ENCODE data around the gene PEPD.

The PEPD gene

DNA sequence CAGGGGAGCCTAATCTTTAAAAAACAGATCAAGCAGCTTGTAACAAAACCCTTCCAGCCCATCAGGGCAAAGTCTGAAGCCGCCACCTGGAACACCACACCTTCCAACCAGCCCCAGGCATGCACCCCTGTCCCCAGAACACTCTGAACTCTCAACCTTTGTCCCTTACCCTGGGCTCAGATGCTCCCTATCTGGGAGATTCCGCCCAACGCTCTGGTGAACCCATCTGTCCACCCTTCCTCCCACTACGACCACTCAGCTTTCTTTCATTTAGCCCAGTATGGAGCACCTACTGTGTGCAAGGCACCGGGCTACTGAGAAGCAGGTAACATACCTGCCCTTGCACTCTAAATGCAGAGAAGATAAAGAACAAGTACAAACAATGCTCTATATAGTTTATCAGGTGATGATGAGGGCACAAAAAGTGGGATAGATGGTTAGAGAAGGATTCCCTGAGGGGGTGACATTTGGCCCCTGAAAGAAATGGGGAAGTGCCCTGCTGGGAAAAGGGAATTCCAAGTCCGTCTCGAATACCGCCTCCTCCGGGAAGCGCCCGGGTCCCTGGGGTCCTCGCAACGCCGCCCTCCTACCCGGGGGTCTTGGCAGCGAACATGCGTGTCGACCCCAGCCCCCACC lies 629 bp downstream of the PEPD start:
- Histone ChIP-seq H3K9me3 (ENCODE audit: control insufficient read depth in 1 of 2, low read length in 2 of 2) (no peaks in the 10 kb centered on the region), H3K27me3 (ENCODE audit: low read depth, low read length) (no peaks in the 10 kb centered on the region), H3K27ac (ENCODE audit: low read length) (peak overlapping the region; percentile 16), H3K36me3 (ENCODE audit: control insufficient read depth in 1 of 2, insufficient read depth in 2 of 2, low read length in 2 of 2) (no peaks in the 10 kb centered on the region), H3K4me1 (ENCODE audit: control insufficient read depth in 1 of 2, insufficient read depth in 2 of 2, low read length in 2 of 2) (peaks cover 8 to 25% of the 10 kb centered on the region in 2 donors), H3K4me3 (ENCODE audit: low read depth in 1 of 2, low read length in 2 of 2) (peak overlapping the region; percentile 85 to 98)

DNA sequence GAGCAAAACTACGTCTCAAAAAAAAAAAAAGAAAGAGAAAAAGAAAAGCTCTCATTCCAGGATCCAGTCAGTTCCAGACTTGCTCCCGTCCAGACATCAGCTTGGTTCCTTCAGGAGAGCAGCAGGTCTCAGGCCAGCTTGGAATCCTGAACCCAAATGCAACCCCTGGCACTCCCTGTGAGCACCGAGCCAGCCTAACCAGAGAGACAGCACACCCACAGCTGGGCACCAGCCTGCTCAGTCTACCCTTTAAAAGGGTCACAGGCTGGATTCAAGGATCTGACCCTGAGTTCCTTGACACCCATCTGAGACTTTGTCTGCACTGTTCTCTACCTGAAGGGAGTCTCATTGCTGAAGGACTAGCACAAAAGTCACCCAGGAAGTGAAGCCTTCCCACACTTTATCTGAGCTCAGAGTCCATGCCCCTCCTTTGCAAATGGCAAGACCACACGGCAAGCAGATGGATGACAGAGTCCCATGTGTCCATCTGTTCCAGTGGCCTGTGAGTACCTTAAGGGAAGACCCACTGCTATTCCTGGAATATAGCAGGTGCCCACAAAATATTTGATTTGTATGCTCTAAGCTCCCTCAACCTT lies 1.4 kb downstream of the PEPD start:
- no peaks in the 10 kb centered on the region for H3K27me3 ChIP-seq (ENCODE audit: low read depth, low read length)
- peaks cover 8 to 25% of the 10 kb centered on the region in 2 donors for H3K4me1 ChIP-seq (ENCODE audit: control insufficient read depth in 1 of 2, insufficient read depth in 2 of 2, low read length in 2 of 2)
- no peak overlapping the region for H3K27ac ChIP-seq (ENCODE audit: low read length)
- no peaks in the 10 kb centered on the region for H3K9me3 ChIP-seq (ENCODE audit: control insufficient read depth in 1 of 2, low read length in 2 of 2)
- H3K36me3 ChIP-seq (ENCODE audit: control insufficient read depth in 1 of 2, insufficient read depth in 2 of 2, low read length in 2 of 2): no peaks in the 10 kb centered on the region
- H3K4me3 ChIP-seq (ENCODE audit: low read depth in 1 of 2, low read length in 2 of 2): peak overlapping the region; percentile 85 to 98

DNA sequence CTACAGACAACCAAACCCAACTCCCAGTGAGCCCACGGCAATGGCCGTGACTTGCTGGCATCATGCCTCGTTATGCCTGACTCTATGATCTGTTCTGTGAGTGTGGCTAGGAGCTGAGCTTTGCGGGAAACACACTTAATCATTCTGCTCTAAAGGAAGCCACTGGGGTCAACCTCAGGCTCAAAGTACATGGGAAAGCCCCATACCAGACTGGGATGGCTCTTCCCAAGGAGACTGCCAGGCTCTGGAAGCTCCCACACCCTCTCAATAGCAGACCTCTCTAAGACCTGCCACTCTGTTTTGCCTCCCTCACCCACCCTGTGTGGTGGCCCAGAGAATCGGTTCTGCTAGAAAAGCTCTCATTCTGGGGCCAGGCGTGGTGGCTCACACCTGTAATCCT lies 2.2 kb downstream of the PEPD start:
- Histone ChIP-seq H3K9me3 (ENCODE audit: control insufficient read depth in 1 of 2, low read length in 2 of 2) (no peaks in the 10 kb centered on the region), H3K36me3 (ENCODE audit: control insufficient read depth in 1 of 2, insufficient read depth in 2 of 2, low read length in 2 of 2) (no peaks in the 10 kb centered on the region), H3K27me3 (ENCODE audit: low read depth, low read length) (no peaks in the 10 kb centered on the region), H3K4me1 (ENCODE audit: control insufficient read depth in 1 of 2, insufficient read depth in 2 of 2, low read length in 2 of 2) (peaks cover 8 to 25% of the 10 kb centered on the region in 2 donors), H3K4me3 (ENCODE audit: low read depth in 1 of 2, low read length in 2 of 2) (no peak overlapping the region), H3K27ac (ENCODE audit: low read length) (no peak overlapping the region)

DNA sequence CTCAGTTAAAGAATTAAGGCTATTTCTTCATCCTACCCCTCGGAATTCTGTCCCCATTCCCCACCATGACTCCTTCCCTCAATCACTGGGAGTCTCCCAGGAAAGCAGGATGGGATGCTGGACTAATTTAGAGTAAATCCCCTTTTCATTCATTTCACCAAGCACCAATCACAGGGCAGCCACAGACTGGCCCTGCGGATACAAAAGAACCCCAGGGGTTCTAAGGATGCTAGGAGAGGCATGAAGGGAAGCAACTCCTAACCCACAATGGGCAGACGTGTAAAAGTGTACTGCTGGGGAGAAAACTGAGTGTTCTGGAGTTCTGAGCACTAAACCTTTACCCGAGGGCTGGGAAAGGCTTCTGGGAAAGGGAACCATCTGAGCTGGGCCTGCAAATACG lies 3.0 kb downstream of the PEPD start:
- Histone ChIP-seq H3K4me1 (ENCODE audit: control insufficient read depth in 1 of 2, insufficient read depth in 2 of 2, low read length in 2 of 2) (peaks cover 8 to 25% of the 10 kb centered on the region in 2 donors), H3K36me3 (ENCODE audit: control insufficient read depth in 1 of 2, insufficient read depth in 2 of 2, low read length in 2 of 2) (no peaks in the 10 kb centered on the region), H3K9me3 (ENCODE audit: control insufficient read depth in 1 of 2, low read length in 2 of 2) (no peaks in the 10 kb centered on the region), H3K27me3 (ENCODE audit: low read depth, low read length) (no peaks in the 10 kb centered on the region), H3K27ac (ENCODE audit: low read length) (no peak overlapping the region), H3K4me3 (ENCODE audit: low read depth in 1 of 2, low read length in 2 of 2) (no peak overlapping the region)

- peaks cover 8 to 25% of the 10 kb centered on the region in 2 donors for H3K4me1 ChIP-seq (ENCODE audit: control insufficient read depth in 1 of 2, insufficient read depth in 2 of 2, low read length in 2 of 2)
- H3K27ac ChIP-seq (ENCODE audit: low read length): no peak overlapping the region
- H3K4me3 ChIP-seq (ENCODE audit: low read depth in 1 of 2, low read length in 2 of 2): no peak overlapping the region
Measured at GRCh38 chr19:33517922-33518321, 3.7 kb downstream of the PEPD start.

GRCh38 chr19:33515921-33516320 lies 5.7 kb downstream of the PEPD start:
- H3K4me1 ChIP-seq (ENCODE audit: control insufficient read depth in 1 of 2, insufficient read depth in 2 of 2, low read length in 2 of 2): peaks cover 7 to 9% of the 10 kb centered on the region in 2 donors
- H3K9me3 ChIP-seq (ENCODE audit: control insufficient read depth in 1 of 2, low read length in 2 of 2): no peaks in the 10 kb centered on the region
- no peak overlapping the region for H3K4me3 ChIP-seq (ENCODE audit: low read depth in 1 of 2, low read length in 2 of 2)
- peaks cover 0 to 17% of the 10 kb centered on the region in 2 donors for H3K36me3 ChIP-seq (ENCODE audit: control insufficient read depth in 1 of 2, insufficient read depth in 2 of 2, low read length in 2 of 2)
- H3K27me3 ChIP-seq (ENCODE audit: low read depth, low read length): no peaks in the 10 kb centered on the region
- H3K27ac ChIP-seq (ENCODE audit: low read length): no peak overlapping the region

More at GRCh38 chr19:33517922-33518321, 3.7 kb downstream of the PEPD start:
- H3K36me3 ChIP-seq (ENCODE audit: control insufficient read depth in 1 of 2, insufficient read depth in 2 of 2, low read length in 2 of 2): no peaks in the 10 kb centered on the region
- no peaks in the 10 kb centered on the region for H3K27me3 ChIP-seq (ENCODE audit: low read depth, low read length)
- no peaks in the 10 kb centered on the region for H3K9me3 ChIP-seq (ENCODE audit: control insufficient read depth in 1 of 2, low read length in 2 of 2)

DNA sequence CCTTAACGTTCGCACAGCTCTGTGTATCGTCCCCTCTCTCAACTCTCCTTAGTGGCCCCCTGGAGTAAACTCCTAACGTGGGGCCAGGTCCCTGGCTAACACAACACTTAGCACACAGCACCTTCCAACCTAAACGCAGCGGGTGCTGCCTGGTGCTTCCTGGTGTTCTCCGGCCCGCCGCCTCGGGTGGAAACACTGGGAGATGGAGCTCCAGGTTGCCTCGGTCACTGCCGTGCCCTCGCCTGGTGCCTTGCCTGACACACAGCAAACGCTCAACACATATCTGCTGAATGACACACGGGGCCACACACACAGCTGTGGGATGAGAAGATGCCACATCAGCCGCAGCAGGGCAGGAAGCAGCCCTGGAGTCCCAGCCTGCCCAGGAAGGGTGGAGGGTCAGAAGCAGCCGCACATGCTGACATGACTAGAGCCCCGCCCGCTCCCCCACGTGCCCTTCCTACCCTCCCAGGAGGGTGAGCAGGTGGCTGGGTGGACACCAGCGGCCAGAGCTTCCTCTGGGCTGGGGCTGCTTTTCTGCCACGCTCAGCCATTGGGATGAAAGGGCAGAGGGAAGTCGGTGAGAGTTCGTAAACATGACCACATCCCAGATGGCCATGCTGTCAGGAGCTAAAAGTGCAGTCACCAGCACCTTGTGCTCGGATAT lies 6.6 kb downstream of the PEPD start:
- Histone ChIP-seq H3K9me3 (ENCODE audit: control insufficient read depth in 1 of 2, low read length in 2 of 2) (no peaks in the 10 kb centered on the region), H3K4me1 (ENCODE audit: control insufficient read depth in 1 of 2, insufficient read depth in 2 of 2, low read length in 2 of 2) (peaks cover 0 to under 1% of the 10 kb centered on the region in 2 donors), H3K27me3 (ENCODE audit: low read depth, low read length) (no peaks in the 10 kb centered on the region), H3K36me3 (ENCODE audit: control insufficient read depth in 1 of 2, insufficient read depth in 2 of 2, low read length in 2 of 2) (peaks cover 0 to 24% of the 10 kb centered on the region in 2 donors), H3K4me3 (ENCODE audit: low read depth in 1 of 2, low read length in 2 of 2) (no peak overlapping the region), H3K27ac (ENCODE audit: low read length) (no peak overlapping the region)

- Histone ChIP-seq H3K9me3 (ENCODE audit: control insufficient read depth in 1 of 2, low read length in 2 of 2) (no peaks in the 10 kb centered on the region), H3K4me1 (ENCODE audit: control insufficient read depth in 1 of 2, insufficient read depth in 2 of 2, low read length in 2 of 2) (no peaks in the 10 kb centered on the region), H3K4me3 (ENCODE audit: low read depth in 1 of 2, low read length in 2 of 2) (no peak overlapping the region), H3K27me3 (ENCODE audit: low read depth, low read length) (no peaks in the 10 kb centered on the region), H3K27ac (ENCODE audit: low read length) (no peak overlapping the region), H3K36me3 (ENCODE audit: control insufficient read depth in 1 of 2, insufficient read depth in 2 of 2, low read length in 2 of 2) (peaks cover 0 to 32% of the 10 kb centered on the region in 2 donors)
Measured at GRCh38 chr19:33513424-33513823, 8.2 kb downstream of the PEPD start.

DNA sequence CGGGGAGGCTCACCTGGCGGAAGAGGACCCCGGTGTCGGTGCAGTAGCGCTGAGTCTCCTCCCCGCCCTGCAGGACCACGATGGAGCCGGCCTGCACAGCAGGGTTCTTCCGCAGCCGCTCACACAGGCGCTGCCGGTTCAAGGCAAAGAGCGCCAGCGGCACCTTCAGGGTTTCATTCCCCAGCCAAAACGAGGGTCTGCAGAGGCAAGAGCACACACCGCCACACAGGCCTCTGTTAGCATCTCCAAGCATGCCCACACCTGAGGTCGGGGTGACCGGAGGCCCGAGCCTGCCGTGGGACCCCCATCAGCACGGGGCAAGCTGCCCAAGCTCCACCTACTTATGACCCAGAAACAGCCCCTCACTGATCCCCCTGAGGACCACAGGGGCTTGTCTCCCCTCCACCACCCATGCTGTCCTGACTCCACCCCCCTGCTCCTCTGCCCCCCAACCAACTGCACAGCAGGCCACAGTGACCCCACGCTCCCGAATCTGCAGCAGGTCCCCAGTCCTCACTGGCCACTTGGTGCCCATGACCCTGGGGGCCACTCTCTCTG lies 8.9 kb downstream of the PEPD start:
- Histone ChIP-seq H3K27ac (ENCODE audit: low read length) (no peak overlapping the region), H3K36me3 (ENCODE audit: control insufficient read depth in 1 of 2, insufficient read depth in 2 of 2, low read length in 2 of 2) (peaks cover 0 to 32% of the 10 kb centered on the region in 2 donors), H3K4me3 (ENCODE audit: low read depth in 1 of 2, low read length in 2 of 2) (no peak overlapping the region), H3K9me3 (ENCODE audit: control insufficient read depth in 1 of 2, low read length in 2 of 2) (no peaks in the 10 kb centered on the region), H3K27me3 (ENCODE audit: low read depth, low read length) (no peaks in the 10 kb centered on the region), H3K4me1 (ENCODE audit: control insufficient read depth in 1 of 2, insufficient read depth in 2 of 2, low read length in 2 of 2) (no peaks in the 10 kb centered on the region)

- Histone ChIP-seq H3K9me3 (ENCODE audit: control insufficient read depth in 1 of 2, low read length in 2 of 2) (no peaks in the 10 kb centered on the region), H3K27ac (ENCODE audit: low read length) (no peak overlapping the region), H3K4me1 (ENCODE audit: control insufficient read depth in 1 of 2, insufficient read depth in 2 of 2, low read length in 2 of 2) (no peaks in the 10 kb centered on the region), H3K4me3 (ENCODE audit: low read depth in 1 of 2, low read length in 2 of 2) (no peak overlapping the region), H3K36me3 (ENCODE audit: control insufficient read depth in 1 of 2, insufficient read depth in 2 of 2, low read length in 2 of 2) (peaks cover 0 to 32% of the 10 kb centered on the region in 2 donors), H3K27me3 (ENCODE audit: low read depth, low read length) (no peaks in the 10 kb centered on the region)
Measured at GRCh38 chr19:33512021-33512420, 9.6 kb downstream of the PEPD start.

GRCh38 chr19:33511346-33511745 lies 10.2 kb downstream of the PEPD start:
- H3K27me3 ChIP-seq (ENCODE audit: low read depth, low read length): no peaks in the 10 kb centered on the region
- H3K9me3 ChIP-seq (ENCODE audit: control insufficient read depth in 1 of 2, low read length in 2 of 2): no peaks in the 10 kb centered on the region
- peaks cover 0 to 32% of the 10 kb centered on the region in 2 donors for H3K36me3 ChIP-seq (ENCODE audit: control insufficient read depth in 1 of 2, insufficient read depth in 2 of 2, low read length in 2 of 2)
- no peak overlapping the region for H3K27ac ChIP-seq (ENCODE audit: low read length)
- H3K4me1 ChIP-seq (ENCODE audit: control insufficient read depth in 1 of 2, insufficient read depth in 2 of 2, low read length in 2 of 2): no peaks in the 10 kb centered on the region
- H3K4me3 ChIP-seq (ENCODE audit: low read depth in 1 of 2, low read length in 2 of 2): no peak overlapping the region
